Measurements from ENCODE around the gene FKBP1B. TPM values are rescaled to one million over a fixed set of nuclear protein-coding genes. Genes with fewer than 3 reads are reported as not detected.
"Not testable (repeated sequence)": the region's sequence is repeated elsewhere in the genome, so short reads cannot be mapped to it uniquely, and the experiment has no call there.

FKBP1B gene
- total RNA-seq, 1 donor from 2014 or later: not detected

DNA sequence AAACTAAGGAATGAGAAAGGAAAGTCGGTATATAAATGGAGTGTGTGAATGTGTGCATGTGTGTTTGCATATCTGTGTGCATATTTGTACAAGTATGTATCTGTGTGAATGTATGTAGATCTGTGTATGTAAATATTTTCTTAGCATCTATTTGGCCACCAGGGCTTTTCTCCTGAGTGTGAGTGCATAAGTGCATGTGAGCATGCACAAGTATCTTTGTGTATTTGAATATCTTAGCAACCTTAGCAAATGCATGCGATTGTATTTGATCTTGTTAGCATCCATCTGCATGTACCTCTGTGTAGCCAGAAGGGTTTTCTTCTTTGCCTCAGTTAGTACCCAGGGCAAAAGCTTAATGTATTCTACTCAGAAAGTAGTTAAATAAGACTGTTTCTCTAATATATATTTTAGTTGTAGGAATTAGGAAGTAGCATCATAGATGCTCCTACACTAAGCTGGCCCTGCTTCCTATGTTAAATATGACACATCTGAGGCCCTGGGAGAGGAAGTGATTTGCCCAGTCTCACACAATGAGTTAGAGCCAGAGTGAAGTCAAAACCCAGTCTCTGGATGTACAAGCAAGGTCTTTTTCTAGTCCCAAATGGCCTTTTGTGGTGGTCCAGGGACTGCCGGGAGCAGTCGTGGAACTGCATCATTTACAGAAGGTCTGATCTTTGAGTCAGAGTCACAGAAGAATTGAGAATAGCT lies 9.2 kb downstream of the FKBP1B start:
- no peak for DNase-seq (ENCODE audit: low spot score)

DNA sequence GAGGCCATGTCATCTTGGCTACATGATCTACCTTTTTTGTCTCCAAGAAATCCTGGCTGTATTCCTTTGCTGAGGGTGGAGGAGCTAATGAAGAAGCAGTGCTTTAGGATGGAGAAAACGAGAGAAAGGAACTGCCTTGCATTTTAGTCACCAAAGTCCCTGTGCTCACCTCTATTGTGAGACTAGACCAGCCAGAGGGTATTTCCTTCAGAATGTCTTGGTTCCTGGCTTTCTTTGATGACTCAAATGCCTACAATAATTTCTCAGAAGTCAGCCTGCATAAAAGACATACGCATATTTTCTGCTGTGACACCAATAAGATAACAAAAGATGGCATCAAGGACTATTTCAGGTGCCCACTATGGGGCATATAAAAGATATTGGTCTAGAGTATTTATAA lies 15.8 kb downstream of the FKBP1B start:
- no peak for DNase-seq (ENCODE audit: low spot score)

DNA sequence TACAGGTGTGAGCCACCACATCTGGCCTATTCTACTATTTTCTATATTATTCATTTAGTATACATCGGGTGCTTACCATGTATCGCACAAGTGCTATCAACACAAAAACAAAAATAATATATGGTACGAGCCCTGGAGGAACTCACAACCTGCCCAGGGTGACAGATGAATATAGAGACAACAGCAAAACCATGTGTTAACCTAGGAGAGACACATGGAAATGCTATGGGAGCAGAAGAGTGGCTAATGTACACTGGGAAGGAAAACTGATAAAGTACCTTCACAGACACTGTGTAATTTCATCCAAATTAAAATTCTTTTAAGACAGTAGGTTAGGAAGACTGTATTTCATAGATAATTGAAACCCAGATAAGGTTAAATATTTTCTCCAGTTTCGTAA lies 22.7 kb downstream of the FKBP1B start:
- DNase-seq (ENCODE audit: low spot score): no peak

DNA sequence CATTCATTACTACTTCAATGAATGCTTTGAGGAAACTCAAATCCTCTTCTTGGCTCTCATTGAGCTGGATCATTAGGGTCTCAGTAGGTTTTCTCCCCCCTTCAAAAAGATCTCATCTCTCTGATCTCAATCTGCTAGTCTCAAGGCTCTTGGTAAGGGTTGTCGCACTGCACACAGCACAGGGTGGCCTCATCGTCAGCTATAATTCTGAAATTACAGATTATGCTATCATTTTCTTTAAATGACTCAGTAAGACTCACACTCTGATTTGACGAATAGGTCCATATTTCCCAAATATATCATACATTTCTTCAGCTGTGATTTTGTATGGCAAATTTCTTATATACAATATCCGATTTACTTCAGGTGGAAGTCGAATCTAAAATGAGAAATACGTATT lies 24.3 kb downstream of the FKBP1B start:
- no peak for DNase-seq (ENCODE audit: low spot score)

DNA sequence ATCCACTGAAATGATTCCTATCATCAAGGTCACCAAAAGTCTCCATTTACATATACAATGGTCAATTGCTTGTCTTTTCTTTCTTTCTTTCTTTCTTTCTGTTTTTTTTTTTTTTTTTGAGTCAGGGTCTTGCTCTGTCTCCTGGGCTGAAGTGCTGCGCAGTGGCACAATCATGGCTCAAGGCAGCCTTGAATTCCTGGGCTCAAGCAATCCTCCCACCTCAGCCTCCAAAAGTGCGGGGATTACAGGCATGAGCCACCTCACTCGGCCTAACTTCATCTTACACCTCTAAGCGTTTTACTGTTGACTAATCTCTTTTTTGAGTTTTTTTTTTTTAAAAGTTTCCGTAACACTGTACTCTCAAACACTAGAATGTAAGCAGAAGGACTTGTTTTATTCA lies 25.7 kb downstream of the FKBP1B start:
- DNase-seq (ENCODE audit: low spot score): no peak

DNA sequence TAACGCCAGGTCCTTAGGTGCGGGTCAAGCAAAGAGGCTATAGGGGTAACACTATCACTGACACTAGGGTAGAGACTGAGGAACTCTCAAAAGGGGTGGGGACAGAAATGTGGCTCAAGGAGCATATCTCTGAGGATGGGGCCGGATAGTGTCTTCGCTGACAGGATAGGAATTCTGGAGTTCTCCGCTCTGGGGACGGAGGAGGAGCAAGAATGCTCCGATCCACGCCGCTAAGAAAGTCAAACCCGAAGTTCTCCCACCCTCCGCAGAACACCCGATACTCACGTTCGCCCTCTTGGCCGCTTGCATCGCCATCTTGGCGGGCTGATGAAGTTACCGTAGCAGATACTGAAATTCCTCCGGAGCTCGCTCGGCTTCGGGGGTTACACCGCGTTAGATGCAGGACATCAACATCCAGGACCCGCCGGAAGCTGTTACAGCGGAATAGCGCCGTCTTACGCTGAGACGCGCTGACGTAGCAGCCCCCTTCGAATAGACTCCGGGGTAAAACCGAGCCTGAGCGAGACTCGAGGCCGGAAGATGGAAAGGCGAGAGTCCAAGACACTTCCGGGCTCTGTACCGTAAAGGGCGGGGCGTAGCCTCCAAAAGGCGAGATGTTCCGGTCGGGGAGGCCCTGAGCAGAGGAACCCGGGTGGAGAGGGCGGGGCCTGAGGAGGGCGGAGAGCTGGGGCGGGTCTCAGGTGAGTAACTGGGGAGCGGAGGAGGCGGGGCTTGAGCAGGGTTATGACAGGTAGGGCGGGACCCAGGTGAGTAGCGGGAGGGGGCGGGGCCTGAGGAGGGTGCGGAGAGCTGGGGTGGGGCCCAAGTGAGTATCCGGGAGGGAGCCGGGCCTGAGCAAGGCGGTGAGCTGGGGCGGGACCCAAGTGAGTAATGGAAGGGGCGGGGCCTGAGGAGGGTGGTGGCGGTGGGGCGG lies 26.6 kb downstream of the FKBP1B start, which contains the start of gene SF3B6:
Gene SF3B6, minus strand, starts transcription at position 412 of the 934 bp plus-strand sequence. Its CDS starts 97 bp downstream, at position 315.
- DNase-seq (ENCODE audit: low spot score): peak; percentile 99

DNA sequence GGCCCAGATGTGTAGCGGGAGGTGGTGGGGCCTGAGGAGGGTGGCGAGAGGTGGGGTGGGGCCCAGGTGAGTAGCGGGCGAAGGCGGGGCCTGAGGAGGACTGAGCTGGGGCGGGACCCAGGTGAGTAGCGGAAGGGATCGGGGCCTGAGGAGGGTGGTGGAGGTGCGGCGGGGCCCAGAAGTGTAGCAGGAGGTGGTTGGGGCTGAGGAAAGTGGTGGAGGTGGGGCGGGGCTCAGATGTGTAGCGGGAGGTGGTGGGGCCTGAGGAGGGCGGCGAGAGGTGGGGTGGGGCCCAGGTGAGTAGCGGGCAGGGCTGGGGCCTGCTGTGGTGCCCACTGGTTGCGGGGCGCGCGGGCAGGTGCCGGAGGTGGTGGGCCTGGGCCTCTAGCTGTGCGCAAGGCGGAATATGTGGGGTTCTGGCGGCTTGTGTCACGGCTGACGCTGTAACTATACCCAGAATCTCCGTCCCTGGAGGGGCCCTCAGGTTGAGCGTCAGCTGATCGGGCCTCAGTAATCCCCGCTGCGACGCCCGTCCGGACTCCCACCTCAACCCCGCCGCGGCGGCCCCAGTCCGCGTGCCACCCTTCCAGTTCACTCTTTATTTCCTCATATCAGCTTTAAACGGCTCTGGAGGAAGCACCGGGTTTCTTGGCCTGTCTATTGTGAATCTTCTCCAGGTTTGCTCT lies 27.5 kb downstream of the FKBP1B start:
- DNase-seq (ENCODE audit: low spot score): peak; percentile 44

DNA sequence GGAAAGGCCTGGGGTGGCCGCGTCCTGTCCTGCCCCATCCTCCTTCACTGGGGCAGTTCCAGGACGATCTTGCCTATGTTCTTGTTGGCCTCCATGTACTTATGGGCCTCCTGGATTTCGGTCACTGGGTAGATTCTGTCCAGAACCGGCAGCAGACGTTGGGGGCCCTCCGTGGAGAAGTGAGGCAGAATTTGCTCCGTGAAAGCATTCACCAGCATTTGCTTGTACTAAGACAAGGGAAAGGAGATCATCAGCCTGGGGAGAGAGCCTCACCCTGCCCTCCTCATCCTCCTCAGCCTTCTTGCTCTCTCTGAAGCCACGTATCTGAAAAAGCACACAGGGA lies 28.0 kb downstream of the FKBP1B start:
- DNase-seq (ENCODE audit: low spot score): no peak

DNA sequence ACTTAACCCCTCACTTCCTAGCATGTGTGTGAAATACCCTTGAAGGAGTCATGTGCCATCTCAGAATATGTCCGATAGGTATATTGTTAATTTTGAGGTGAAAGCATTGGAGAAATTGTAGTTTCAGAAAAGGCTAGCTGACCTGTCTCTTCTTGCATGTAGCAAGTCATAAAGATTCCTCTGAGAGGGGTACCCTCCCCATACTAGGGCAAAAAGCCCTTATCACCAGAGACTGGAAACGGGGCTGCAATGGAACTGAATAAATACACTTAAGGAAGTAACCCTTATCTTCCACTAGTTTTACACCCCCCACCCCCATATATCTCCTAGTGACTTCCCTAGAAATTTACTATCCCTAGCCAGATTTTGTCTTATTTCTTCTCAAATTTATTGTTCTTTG lies 28.3 kb downstream of the FKBP1B start:
- DNase-seq (ENCODE audit: low spot score): no peak

DNA sequence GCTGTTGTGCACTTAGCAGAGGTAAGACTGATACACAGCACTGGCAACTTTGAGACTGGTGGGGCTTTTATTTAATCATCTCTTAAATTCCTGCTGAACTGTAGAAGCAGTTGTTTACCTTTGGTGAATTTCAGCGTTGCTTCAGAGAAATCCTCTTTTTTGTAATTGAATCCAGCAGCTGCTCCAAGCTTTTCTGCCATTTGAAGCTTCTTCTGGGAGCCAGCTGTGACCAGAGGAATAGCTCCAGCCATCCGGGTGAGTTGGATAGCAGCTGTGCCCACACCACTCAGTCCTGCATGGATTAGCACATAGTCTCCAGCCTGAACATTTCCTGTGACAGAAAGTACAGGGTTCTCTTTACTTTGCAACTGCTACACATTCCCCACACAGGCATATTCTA lies 31.2 kb downstream of the FKBP1B start:
- DNase-seq (ENCODE audit: low spot score): no peak

DNA sequence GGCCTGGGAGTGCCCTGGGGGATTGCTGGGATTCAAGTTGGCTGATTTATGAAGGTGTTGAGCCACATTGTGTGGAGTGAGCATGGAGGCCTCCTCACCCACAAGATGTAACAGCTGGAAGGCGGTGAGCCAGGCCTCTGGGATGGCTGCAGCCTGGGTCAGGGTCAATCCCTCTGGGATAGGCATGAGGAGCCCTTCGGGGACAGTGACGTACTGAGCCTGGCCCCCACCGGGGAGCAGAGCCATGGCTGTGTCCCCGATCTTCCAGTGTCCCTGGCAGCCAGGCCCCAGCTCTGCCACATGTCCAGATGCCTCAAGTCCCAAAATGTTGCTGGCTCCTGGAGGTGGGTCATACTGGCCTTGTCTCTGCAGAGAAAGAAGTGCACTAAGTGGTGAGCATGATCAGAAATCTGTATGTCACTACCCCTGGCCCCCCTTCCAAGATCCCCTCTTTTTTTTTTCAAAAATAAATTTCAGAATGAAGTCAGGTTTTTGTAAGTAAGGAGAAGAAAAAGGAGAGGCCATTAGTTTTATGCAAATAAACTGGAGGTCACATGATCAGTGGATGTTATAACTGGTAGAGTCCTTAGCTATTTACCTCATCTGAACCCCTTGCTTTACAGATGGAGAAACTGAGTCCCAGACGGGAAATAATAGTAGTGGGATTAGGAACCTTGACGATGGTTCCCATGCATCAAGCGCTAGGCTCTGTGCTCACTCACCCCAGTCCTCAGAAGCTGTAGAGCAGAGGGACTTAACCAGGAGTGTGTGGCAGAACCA lies 33.4 kb downstream of the FKBP1B start:
- DNase-seq (ENCODE audit: low spot score): no peak

DNA sequence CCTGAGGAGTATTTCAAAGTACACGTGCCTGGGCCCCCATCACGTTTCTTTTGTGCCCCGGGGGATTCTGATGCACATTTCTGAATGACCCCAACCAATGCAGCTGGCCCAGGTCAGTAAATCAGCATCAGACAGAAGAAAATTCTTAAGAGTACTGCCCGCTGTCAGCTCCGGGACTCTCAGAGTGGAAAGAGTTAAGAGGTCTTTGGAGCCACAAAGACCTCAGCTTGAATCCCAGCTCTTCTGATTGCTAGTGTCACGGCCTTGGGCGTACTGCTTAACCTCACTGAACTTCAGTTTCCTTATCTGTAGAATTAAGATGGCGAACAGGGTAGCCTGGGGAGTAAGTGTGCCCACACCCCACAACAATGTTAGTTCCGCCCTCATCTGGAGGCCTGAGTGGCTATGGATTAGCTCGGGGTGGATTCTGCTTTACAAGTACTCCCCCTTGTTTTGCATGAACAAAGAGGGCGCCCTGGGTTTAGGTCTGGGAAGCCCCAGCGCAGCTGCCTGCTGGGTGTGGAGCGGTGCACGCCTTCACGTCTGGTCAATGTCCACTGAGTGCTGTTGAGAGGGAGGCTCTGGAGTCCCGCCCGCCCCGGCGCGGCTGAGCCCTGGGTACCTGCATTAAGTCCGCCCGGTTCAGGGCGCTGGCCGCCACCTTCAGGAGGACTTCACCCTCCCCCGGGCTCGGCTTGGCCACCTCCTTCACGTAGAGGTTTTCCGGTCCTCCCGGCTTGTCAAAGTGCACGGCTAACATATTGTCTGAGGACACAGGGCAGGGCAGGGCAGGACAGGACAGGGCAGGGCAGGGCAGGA lies 34.2 kb downstream of the FKBP1B start:
- peak; percentile 94 for DNase-seq (ENCODE audit: low spot score)

DNA sequence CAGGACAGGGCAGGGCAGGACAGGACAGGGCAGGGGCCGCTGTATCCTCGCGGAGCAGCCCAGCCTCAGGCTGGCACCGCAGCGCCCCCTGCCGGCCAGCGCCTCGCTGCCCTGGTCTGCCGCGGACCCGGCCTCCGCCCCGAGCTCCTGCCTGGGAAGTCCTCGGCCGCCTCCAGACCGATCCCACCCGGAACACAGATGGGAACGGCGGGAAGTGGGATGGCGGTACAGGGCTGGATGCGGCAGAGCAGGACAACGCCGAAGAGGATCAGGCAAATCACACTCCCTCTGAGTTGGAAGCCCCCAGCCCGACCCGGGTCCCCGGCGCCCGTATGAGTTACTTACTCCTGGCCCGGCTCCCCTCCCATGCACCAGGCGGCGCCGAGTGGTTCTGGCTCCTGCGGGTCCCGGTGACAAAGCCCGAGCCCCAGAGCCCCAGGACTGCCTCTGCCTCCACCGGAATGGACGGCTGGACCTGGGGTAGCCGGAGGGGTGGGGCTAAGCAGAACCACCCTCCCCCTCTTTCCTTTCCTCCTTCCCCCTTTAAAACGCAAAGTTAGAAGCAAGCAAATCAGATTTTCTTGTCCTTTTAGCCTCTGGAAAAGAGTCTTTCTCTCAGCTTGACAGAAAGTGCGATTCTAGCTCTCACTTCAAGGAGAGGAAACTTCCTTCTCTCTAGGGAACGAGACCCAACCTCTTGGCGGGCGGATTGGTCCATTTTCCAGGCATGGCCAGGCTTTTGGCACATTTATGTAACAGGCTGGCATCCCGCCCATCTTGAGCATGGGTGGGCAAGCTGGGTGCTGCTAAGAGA lies 35.1 kb downstream of the FKBP1B start, which contains the start of gene TP53I3:
Gene TP53I3, minus strand, starts transcription at position 449 of the 814 bp plus-strand sequence. CDS start 508 bp downstream, outside the sequence.
- DNase-seq (ENCODE audit: low spot score): peak; percentile 94

DNA sequence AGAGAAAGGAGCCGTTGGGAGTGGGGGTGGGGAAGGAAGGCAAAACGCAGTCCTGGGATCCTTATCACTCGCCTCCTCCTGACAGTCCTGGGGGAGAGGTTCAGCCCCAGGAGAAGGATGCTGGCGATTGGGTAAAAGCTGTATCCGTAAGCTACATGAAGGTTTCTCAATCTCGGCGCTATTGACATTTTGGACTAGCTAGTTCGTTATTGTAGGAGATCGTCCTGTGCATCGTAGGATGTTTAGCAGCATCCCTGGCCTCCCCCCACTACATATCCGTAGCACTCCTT lies 35.6 kb downstream of the FKBP1B start:
- DNase-seq (ENCODE audit: low spot score): no peak

DNA sequence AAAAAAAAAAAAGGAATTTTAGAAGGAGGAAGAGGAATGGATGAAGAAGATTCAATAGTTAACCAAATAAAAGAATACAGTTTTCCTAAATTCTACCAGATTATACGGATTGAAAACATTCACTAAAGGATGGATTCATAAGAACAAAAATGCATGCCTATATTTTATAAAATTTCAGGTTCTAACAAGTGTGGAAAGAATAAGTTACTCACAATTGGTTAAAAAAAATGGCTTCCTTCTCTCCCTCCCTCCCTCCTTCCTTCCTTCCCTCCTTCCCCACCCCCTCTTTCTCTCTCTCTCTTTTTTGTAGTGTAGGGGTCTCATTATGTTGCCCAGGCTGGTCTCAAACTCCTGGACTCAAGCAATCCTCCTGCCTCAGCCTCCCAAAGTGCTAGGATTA lies 36.7 kb downstream of the FKBP1B start:
- DNase-seq (ENCODE audit: low spot score): no peak

DNA sequence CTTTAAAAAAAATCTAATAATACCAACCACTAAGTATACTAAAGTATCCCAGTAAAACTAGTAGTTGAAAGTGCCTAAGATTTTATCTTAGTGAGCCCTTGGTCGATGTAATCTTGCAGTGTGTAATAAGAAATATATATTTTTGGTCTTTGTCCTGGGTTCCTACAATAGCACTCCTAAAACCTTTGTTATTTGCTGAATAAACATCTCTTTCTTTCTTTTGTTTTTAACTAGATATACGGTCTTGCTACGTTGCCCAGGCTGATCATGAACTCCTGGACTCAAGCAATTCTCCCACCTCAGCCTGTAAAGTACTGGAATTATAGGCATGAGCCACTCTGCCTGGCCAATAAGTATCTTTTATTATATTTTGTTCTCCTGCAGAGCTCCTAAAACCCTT lies 37.5 kb downstream of the FKBP1B start:
- no peak for DNase-seq (ENCODE audit: low spot score)

DNA sequence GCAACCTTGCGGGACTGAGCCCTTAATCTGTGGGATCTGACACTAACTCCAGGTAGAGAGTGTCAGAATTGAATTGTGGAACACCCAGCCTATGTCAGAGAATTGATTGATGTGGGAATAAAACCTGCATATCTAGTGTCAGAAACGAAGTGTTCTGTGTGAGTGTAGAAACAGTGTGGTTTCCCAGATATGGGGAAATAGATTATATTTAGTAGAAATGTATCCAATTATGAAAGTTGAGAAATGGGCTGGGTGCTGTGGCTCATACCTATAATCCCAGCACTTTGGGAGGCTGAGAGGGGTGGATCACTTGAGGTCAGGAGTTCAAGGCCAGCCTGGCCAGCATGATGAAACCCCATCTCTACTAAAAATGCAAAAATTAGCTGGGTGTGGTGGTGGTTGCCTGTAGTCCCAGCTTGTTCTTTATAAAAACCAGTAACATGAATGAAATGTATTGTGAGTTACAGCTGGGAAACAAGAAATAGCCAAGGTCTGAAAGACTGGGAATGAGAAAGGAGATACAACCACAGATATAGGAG lies 39.3 kb downstream of the FKBP1B start:
- no peak for DNase-seq (ENCODE audit: low spot score)

DNA sequence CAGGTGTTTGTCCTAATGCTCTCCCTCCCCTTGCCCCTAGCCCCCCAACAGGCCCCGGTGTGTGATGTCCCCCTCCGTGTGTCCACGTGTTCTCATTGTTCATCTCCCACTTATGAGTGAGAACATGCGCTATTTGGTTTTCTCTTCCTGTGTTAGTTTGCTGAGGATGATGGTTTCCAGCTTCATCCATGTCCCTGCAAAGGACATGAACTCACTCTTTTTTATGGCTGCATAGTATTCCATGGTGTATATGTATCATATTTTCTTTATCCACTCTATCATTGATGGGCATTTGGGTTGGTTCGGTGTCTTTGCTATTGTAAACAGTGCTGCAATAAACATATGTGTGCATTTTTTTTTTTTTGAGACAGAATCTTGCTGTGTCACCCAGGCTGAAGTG lies 43.7 kb downstream of the FKBP1B start:
- not testable (repeated sequence) for DNase-seq (ENCODE audit: low spot score)

DNA sequence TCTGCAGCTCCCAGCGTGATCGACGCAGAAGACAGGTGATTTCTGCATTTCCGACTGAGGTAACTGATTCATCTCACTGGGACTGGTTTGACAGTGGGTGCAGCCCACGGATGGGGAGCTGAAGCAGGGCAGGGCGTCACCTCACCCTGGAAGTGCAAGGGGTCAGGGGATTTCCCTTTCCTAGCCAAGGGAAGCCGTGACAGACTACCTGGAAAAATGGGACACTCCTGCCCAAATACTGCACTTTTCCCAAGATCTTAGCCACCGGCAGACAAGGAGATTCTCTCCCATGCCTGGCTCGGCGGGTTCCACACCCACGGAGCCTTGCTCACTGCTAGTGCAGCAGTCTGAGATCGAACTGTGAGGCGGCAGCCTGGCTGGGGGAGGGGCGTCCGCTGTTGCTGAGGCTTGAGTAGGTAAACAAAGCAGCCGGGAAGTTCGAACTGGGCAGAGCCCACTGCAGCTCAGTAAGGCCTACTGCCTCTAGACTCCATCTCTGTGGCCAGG lies 45.7 kb downstream of the FKBP1B start:
- DNase-seq (ENCODE audit: low spot score): not testable (repeated sequence)

Measured in umbilical cord (tissue), 2 donors.